Measurements from ENCODE around the gene PLCB2. TPM values are rescaled to one million over a fixed set of nuclear protein-coding genes. Genes with fewer than 3 reads are reported as not detected.

PLCB2 gene
- total and polyA plus RNA-seq, 9 of the 15 experiments (the other 6 are each of a cell fraction or from before 2014, with no cell fraction given) = 0.37 to 12.3 (median 8.0) TPM

- no peak for TF ChIP-seq CREM (IDR thresholded peaks at IDR 0.05; ENCODE audit: low read depth)
- no peak for TF ChIP-seq CBX2 (IDR thresholded peaks at IDR 0.05; ENCODE audit: insufficient read depth, low read length, poor library complexity, severe bottlenecking)
- no peak for TF ChIP-seq ETV6 (IDR thresholded peaks at IDR 0.05; ENCODE audit: borderline replicate concordance in 1 of 2, low read depth in 2 of 2, low read length in 1 of 2)
- no peak for TF ChIP-seq ETV6 (CRISPR knock-in tag; IDR thresholded peaks at IDR 0.05; ENCODE audit: borderline replicate concordance)
- 0 out of 2 replicates have a peak, but pooled peaks have one; percentile 22 for TF ChIP-seq KLF1 (tag; IDR thresholded peaks at IDR 0.05)
- TF ChIP-seq ZNF583 (CRISPR knock-in tag; IDR thresholded peaks at IDR 0.05) = no peak
- peak; percentile 64; the same call in 1 of the 2 replicates for TF ChIP-seq ZNF766 (CRISPR knock-in tag; conservative IDR thresholded peaks at IDR 0.05)
- no peak for TF ChIP-seq PHB (CRISPR knock-in tag; IDR thresholded peaks at IDR 0.05)
- no peak for TF ChIP-seq TSHZ1 (CRISPR knock-in tag; IDR thresholded peaks at IDR 0.05)
- no peak for TF ChIP-seq FOXJ3 (CRISPR knock-in tag; IDR thresholded peaks at IDR 0.05)
- TF ChIP-seq DDX20 (tag; IDR thresholded peaks at IDR 0.05; ENCODE audit: low read depth) = no peak
- TF ChIP-seq KLF13 (tag; IDR thresholded peaks at IDR 0.05; ENCODE audit: borderline replicate concordance, low read depth) = 0 out of 2 replicates have a peak, but pooled peaks have one; percentile 14
- TF ChIP-seq ARID3A (IDR thresholded peaks at IDR 0.05; ENCODE audit: borderline replicate concordance, low read depth, low read length) = no peak
- TF ChIP-seq RERE (CRISPR knock-in tag; IDR thresholded peaks at IDR 0.05; ENCODE audit: borderline replicate concordance) = no peak
- no peak for TF ChIP-seq ZNF717 (CRISPR knock-in tag; IDR thresholded peaks at IDR 0.05)
These were observed 25.4 kb downstream of the PLCB2 start (continued) for GRCh38 chr15:40282147-40282868.
